ENCODE results near the gene NR2F2.
"Not testable (repeated sequence)": the region's sequence is repeated elsewhere in the genome, so short reads cannot be mapped to it uniquely, and the experiment has no call there.

NR2F2 gene

GRCh38 chr15:96369351-96369750 is 38.9 kb downstream of the NR2F2 start:
- no peak overlapping the region for H3K27ac Mint-ChIP-seq (ENCODE audit: low read depth)
- peaks cover 6% of the 10 kb centered on the region for H3K9me3 Mint-ChIP-seq
- H3K4me1 Mint-ChIP-seq: no peaks in the 10 kb centered on the region
- no peak for ATAC-seq (replicated peaks; ENCODE audit: extremely low read depth, poor library complexity, severe bottlenecking)
- peaks cover 1% of the 10 kb centered on the region for H3K36me3 Mint-ChIP-seq (ENCODE audit: insufficient read depth)
- peaks cover 91% of the 10 kb centered on the region for H3K27me3 Mint-ChIP-seq
- H3K4me3 Mint-ChIP-seq: no peak overlapping the region
- DNase-seq (ENCODE audit: low spot score in 2 of 2): no peak

GRCh38 chr15:96369825-96370621 is 39.5 kb downstream of the NR2F2 start:
- H3K4me3 Mint-ChIP-seq: no peak overlapping the region
- peaks cover 6% of the 10 kb centered on the region for H3K9me3 Mint-ChIP-seq
- H3K4me1 Mint-ChIP-seq: no peaks in the 10 kb centered on the region
- H3K27me3 Mint-ChIP-seq: peaks cover 95% of the 10 kb centered on the region
- H3K27ac Mint-ChIP-seq (ENCODE audit: low read depth): no peak overlapping the region
- ATAC-seq (replicated peaks; ENCODE audit: extremely low read depth, poor library complexity, severe bottlenecking) (no peak), DNase-seq (ENCODE audit: low spot score in 2 of 2) (no peak)
- peaks cover 1% of the 10 kb centered on the region for H3K36me3 Mint-ChIP-seq (ENCODE audit: insufficient read depth)

- Mint-ChIP-seq H3K4me1 (no peaks in the 10 kb centered on the region), H3K27ac (ENCODE audit: low read depth) (no peak overlapping the region), H3K27me3 (peaks cover 86% of the 10 kb centered on the region), H3K4me3 (no peak overlapping the region), H3K36me3 (ENCODE audit: insufficient read depth) (peaks cover 3% of the 10 kb centered on the region), H3K9me3 (peaks cover 6% of the 10 kb centered on the region)
- ATAC-seq (replicated peaks; ENCODE audit: extremely low read depth, poor library complexity, severe bottlenecking): no peak
- no peak for DNase-seq (ENCODE audit: low spot score in 2 of 2)
Measured at GRCh38 chr15:96372554-96372953, 42.1 kb downstream of the NR2F2 start.

GRCh38 chr15:96374499-96374898 is 44.0 kb downstream of the NR2F2 start:
- DNase-seq (ENCODE audit: low spot score in 2 of 2): no peak
- H3K9me3 Mint-ChIP-seq: peaks cover 6% of the 10 kb centered on the region
- no peak for ATAC-seq (replicated peaks; ENCODE audit: extremely low read depth, poor library complexity, severe bottlenecking)
- peaks cover 3% of the 10 kb centered on the region for H3K36me3 Mint-ChIP-seq (ENCODE audit: insufficient read depth)
- H3K27ac Mint-ChIP-seq (ENCODE audit: low read depth): no peak overlapping the region
- peaks cover 70% of the 10 kb centered on the region for H3K27me3 Mint-ChIP-seq
- no peak overlapping the region for H3K4me3 Mint-ChIP-seq
- no peaks in the 10 kb centered on the region for H3K4me1 Mint-ChIP-seq

GRCh38 chr15:96379592-96379991 is 49.1 kb downstream of the NR2F2 start:
- H3K27ac Mint-ChIP-seq (ENCODE audit: low read depth); H3K4me1 Mint-ChIP-seq; H3K4me3 Mint-ChIP-seq; ATAC-seq (replicated peaks; ENCODE audit: extremely low read depth, poor library complexity, severe bottlenecking); H3K9me3 Mint-ChIP-seq; DNase-seq (ENCODE audit: low spot score in 2 of 2); H3K36me3 Mint-ChIP-seq (ENCODE audit: insufficient read depth): not testable (repeated sequence)
- peaks cover 36% of the 10 kb centered on the region for H3K27me3 Mint-ChIP-seq

GRCh38 chr15:96381463-96381862 is 51.0 kb downstream of the NR2F2 start:
- Mint-ChIP-seq H3K4me3 (no peak overlapping the region), H3K4me1 (no peaks in the 10 kb centered on the region), H3K27me3 (peaks cover 31% of the 10 kb centered on the region), H3K27ac (ENCODE audit: low read depth) (no peak overlapping the region), H3K9me3 (no peaks in the 10 kb centered on the region), H3K36me3 (ENCODE audit: insufficient read depth) (peaks cover 2% of the 10 kb centered on the region)
- no peak for ATAC-seq (replicated peaks; ENCODE audit: extremely low read depth, poor library complexity, severe bottlenecking)
- DNase-seq (ENCODE audit: low spot score in 2 of 2): no peak

- H3K27me3 Mint-ChIP-seq: peaks cover 17% of the 10 kb centered on the region
- DNase-seq (ENCODE audit: low spot score in 2 of 2): no peak
- no peaks in the 10 kb centered on the region for H3K36me3 Mint-ChIP-seq (ENCODE audit: insufficient read depth)
- no peak overlapping the region for H3K4me3 Mint-ChIP-seq
- no peak for ATAC-seq (replicated peaks; ENCODE audit: extremely low read depth, poor library complexity, severe bottlenecking)
- H3K9me3 Mint-ChIP-seq: no peaks in the 10 kb centered on the region
- H3K4me1 Mint-ChIP-seq: no peaks in the 10 kb centered on the region
- H3K27ac Mint-ChIP-seq (ENCODE audit: low read depth): no peak overlapping the region
Measured at GRCh38 chr15:96385195-96385594, 54.7 kb downstream of the NR2F2 start.

GRCh38 chr15:96388673-96389072 is 58.2 kb downstream of the NR2F2 start:
- Mint-ChIP-seq H3K27ac (ENCODE audit: low read depth) (no peak overlapping the region), H3K4me1 (no peaks in the 10 kb centered on the region), H3K27me3 (peaks cover 30% of the 10 kb centered on the region), H3K36me3 (ENCODE audit: insufficient read depth) (no peaks in the 10 kb centered on the region), H3K9me3 (no peaks in the 10 kb centered on the region), H3K4me3 (no peak overlapping the region)
- DNase-seq (ENCODE audit: low spot score in 2 of 2): no peak
- ATAC-seq (replicated peaks; ENCODE audit: extremely low read depth, poor library complexity, severe bottlenecking): no peak
